HG02588 (cell line): Measurements from ENCODE around the gene OR5T2.
"Not testable (repeated sequence)": the region's sequence is repeated elsewhere in the genome, so short reads cannot be mapped to it uniquely, and the experiment has no call there.

Experiments
- ATAC-seq: cut with Tn5 transposase; IDR thresholded peaks from one replicate; pipeline ENCODE4 v1.9.1; 2021; ENCODE audit warnings: mild to moderate bottlenecking, moderate library complexity; ENCODE audit not compliant: unreplicated experiment

The OR5T2 gene

DNA sequence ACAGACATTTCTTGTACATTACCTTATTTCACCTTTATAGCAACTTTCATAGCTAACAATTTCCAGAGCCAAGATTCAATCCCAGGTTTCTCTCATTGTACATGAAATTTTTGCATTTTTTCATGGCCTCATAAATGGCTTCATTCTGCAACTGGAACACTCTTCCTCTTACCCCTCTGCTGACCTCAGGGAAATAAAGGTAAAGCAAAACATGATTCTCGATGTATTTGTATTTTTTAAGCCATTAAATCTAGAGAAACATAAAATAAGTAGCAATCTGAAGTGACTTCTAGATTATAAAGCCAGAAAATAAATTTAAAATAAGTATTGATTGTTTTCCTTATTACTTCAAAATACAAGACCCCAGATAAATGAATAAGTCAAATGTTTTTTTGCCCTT, at the start of gene OR5T2:
Gene OR5T2 (minus strand): TSS at position 101 of the 400 bp plus-strand sequence. CDS start 1,193 bp downstream, outside the sequence.
- no peak for ATAC-seq

- ATAC-seq: no peak
Observed at GRCh38 chr11:56273854-56274253, 39.8 kb upstream of the OR5T2 start, which contains the start of gene OR5T1. Gene OR5T1 (plus strand): TSS chr11:56274154. CDS start chr11:56275639, 1,485 bp downstream.

DNA sequence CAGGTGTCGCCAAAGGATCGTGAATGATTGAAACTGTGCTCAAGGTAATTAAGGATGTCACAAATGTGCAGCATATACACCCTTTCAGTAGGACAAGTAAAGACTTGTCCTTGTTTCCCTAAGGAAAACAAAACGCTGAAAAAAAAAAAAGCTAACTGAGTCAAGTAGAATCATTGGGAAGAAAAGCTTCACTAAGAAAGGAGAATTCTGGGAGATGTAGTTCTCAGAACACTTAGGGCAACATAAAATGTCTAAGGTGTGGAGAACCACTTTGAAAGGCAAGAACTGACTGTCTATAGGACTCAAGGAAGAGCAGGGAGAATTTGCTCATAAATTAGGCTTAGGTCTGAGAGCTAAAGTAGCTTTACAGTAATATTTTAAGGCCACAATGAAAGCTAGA, 37.0 kb upstream of the OR5T2 start:
- no peak for ATAC-seq

DNA sequence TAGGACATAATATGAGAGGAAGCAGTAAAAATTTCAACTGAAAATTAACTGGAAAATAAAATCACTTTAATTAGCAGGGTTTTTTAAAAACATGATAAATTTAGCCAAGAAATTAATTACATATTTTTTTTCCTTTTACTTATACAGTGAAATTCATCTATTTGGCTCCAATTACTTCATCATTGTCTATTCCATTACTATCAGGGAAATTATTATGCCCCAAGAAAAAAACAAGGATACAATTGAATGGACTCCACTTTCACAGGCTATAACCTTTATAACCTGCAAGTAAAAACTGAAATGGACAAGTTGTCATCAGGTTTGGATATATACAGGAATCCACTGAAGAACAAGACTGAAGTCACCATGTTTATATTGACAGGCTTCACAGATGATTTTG, 17.9 kb upstream of the OR5T2 start, which contains the start of gene OR5T3:
Gene OR5T3 (plus strand): TSS at position 301 of the 400 bp plus-strand sequence. CDS start 0 bp downstream, at position 301.
- no peak for ATAC-seq

- ATAC-seq: not testable (repeated sequence)
Observed at GRCh38 chr11:56219735-56220134, 14.3 kb downstream of the OR5T2 start.

DNA sequence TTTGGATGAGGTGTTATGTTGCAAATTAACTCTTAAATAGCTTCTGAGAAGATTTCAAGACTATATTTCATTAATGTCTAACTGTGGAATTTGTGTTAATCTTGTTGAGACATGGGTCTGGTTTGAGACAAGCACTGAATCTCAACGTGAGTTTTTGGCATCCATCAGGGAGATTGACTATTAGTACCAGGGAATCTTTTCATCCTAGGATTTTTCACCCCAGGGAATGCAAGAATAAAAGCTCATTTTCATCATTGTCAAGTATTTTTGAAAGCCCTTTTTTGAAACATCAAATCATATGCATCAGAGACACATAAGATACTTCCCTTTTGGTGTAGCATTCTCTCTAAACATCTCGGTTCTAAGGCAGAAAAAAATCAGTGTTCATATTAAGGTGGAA, 19.5 kb downstream of the OR5T2 start:
- ATAC-seq: no peak

- no peak for ATAC-seq
Observed at GRCh38 chr11:56207790-56208189, 26.3 kb downstream of the OR5T2 start.

- ATAC-seq: no peak
Observed at GRCh38 chr11:56197367-56197766, 36.7 kb downstream of the OR5T2 start.

DNA sequence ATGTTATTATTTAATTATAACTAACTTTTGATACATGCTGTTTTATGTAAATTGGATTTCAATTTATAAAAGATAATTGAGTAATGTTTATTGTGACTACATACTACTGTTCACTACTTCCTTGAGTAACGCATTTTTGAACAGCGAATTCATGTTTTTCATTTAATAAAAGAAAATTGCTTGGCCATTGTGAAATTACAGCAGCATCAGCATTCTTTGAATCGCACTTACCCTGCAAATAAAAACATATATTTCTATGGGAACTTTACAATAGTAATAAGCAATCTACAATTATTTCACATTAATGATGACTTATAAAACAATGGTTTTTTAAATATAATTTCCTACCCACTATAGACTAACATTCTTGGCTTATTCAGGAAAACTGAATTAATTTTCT, 37.4 kb downstream of the OR5T2 start:
- ATAC-seq: no peak

DNA sequence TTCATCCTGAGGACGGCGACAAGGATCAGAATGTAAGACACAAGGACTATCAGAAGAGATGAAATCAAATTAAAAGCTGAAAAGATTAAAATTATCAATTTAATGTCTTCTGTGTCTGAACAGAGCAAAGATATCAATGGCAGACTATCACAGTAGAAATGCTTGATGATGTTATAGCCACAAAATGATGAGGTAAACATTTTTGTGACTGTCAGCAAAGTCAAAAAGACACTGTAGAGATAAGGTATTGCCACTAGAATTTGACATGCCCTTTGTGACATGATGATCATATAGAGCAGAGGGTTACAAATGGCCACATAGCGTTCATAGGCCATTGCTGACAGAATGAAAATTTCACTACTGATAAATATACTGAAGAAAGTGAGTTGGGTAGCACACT, 45.5 kb downstream of the OR5T2 start:
- no peak for ATAC-seq

DNA sequence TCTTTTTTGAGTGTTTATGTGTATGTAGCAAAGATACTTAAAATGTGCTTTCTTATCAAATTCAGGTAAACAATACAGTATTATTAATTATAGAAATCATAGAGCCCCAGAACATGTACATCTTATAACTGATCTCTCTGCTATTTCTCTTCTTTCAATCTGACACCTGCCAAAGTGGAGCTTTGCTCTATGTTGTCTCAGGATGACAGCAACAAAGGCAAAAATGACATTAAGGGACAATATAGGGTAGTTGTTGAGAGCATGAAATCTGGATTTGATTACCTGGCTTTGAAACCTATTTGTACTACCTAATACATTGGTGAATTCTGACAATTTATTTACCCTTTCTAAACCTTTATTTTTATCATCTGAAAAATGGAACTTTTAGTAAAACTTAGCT, 50.6 kb downstream of the OR5T2 start:
- no peak for ATAC-seq
